Stimulated activated CD4-positive, alpha-beta T cell treated with anti-CD3 and anti-CD28 coated beads, Interleukin-1b, Interleukin-23, amount 100 ng/mL, for 4 hours (primary cell): Measurements from ENCODE around the gene UCMA.
A peak's percentile ranks its signal among the peaks of the same experiment; 100 is the strongest.
"Not testable (repeated sequence)": the region's sequence is repeated elsewhere in the genome, so short reads cannot be mapped to it uniquely, and the experiment has no call there.

Source experiments
- DNase-seq, 2 donors: peaks; one replicate each; pipeline ENCODE4 v3.0.0-alpha.2; 2020; ENCODE audit warnings: low read depth in 2 of 2

The UCMA gene

GRCh38 chr10:13234172-13234571 lies at the start of gene UCMA:
Gene UCMA (minus strand): TSS chr10:13234374. CDS start chr10:13234258, 116 bp downstream.
- DNase-seq = no peak

GRCh38 chr10:13282348-13282747 lies 48.2 kb upstream of the UCMA start:
- DNase-seq = not testable (repeated sequence)

- DNase-seq = no peak
Measured at GRCh38 chr10:13276749-13277365, 42.7 kb upstream of the UCMA start.

- DNase-seq = not testable (repeated sequence)
Measured at GRCh38 chr10:13276146-13276545, 42.0 kb upstream of the UCMA start.

- no peak for DNase-seq
Measured at GRCh38 chr10:13272164-13272571, 38.0 kb upstream of the UCMA start.

GRCh38 chr10:13271552-13272163 lies 37.5 kb upstream of the UCMA start:
- DNase-seq = peak; percentile 25 to 27

GRCh38 chr10:13270877-13271551 lies 36.8 kb upstream of the UCMA start:
- DNase-seq = no peak

GRCh38 chr10:13268841-13269240 lies 34.7 kb upstream of the UCMA start:
- DNase-seq = no peak

GRCh38 chr10:13268310-13268709 lies 34.1 kb upstream of the UCMA start:
- DNase-seq = no peak

- no peak for DNase-seq
Measured at GRCh38 chr10:13263591-13263990, 29.4 kb upstream of the UCMA start.

- no peak for DNase-seq
Measured at GRCh38 chr10:13262433-13262832, 28.3 kb upstream of the UCMA start.

GRCh38 chr10:13257621-13258140 lies 23.5 kb upstream of the UCMA start:
- DNase-seq = no peak

- DNase-seq = no peak
Measured at GRCh38 chr10:13256627-13257026, 22.5 kb upstream of the UCMA start.

GRCh38 chr10:13253726-13254125 lies 19.6 kb upstream of the UCMA start:
- DNase-seq = no peak

- DNase-seq = no peak
Measured at GRCh38 chr10:13247784-13248183, 13.6 kb upstream of the UCMA start.

- no peak for DNase-seq
Measured at GRCh38 chr10:13247246-13247645, 13.1 kb upstream of the UCMA start.

GRCh38 chr10:13242260-13242659 lies 8.1 kb upstream of the UCMA start:
- DNase-seq = not testable (repeated sequence)

GRCh38 chr10:13241613-13242012 lies 7.4 kb upstream of the UCMA start:
- no peak for DNase-seq

GRCh38 chr10:13239923-13240322 lies 5.7 kb upstream of the UCMA start:
- no peak for DNase-seq

- no peak for DNase-seq
Measured at GRCh38 chr10:13238271-13239077, 4.3 kb upstream of the UCMA start.

GRCh38 chr10:13236638-13237037 lies 2.5 kb upstream of the UCMA start:
- DNase-seq = no peak

GRCh38 chr10:13234736-13235135 lies 562 bp upstream of the UCMA start:
- DNase-seq = not testable (repeated sequence)
